ENCODE data around the gene COMT. TPM values are rescaled to one million over a fixed set of nuclear protein-coding genes. Genes with fewer than 3 reads are reported as not detected.

The COMT gene
- total and polyA plus RNA-seq, 9 of the 15 experiments (the other 6 are each of a cell fraction or from before 2014, with no cell fraction given), result 12.5 to 351 (median 155) TPM

DNA sequence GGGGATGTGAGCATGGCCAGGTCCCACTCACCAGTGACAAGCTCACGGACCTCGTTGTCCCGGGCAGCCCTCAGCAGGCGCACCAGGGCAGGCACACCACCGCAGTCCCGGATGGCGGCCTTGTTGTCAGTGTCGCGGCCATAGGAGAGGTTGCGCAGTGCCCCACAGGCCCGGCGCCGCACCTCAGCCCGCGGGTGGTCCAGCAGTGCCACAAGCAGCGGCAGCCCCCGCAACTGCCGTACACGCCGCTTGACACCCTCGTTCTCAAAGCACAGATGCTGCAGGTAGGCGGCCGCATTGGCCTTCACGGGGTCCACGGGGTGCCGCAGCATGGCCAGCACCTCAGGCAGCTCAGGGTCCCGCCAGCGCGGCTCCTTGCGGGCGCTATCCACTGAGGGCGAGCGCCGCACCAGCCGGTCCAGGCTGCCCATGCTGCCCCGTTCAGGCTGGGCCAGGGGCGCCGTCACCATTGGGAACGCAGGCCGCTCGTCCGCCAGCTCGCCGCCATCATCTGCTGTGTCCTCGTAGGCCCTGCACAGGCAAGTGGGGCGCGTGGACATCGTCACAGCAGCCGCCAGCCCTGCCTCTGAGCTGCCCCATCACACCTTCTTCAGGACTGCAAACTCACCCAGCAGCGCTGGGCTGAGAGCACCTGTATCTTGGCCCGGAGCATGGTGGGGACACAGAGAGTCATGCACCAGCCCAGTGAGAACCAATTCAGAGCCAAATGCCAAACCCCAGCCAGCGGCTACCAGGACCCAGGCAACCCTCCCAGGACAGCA lies 38.3 kb downstream of the COMT start (continued):
- TF ChIP-seq NFIC (IDR thresholded peaks at IDR 0.05), result no peak
- TF ChIP-seq MAFK (IDR thresholded peaks at IDR 0.05; ENCODE audit: low read length), result no peak
- no peak for TF ChIP-seq ZNF436 (CRISPR knock-in tag; IDR thresholded peaks at IDR 0.05)
- TF ChIP-seq PHF21A (IDR thresholded peaks at IDR 0.05; ENCODE audit: borderline replicate concordance, low read depth), result no peak
- TF ChIP-seq, protein P1, sequence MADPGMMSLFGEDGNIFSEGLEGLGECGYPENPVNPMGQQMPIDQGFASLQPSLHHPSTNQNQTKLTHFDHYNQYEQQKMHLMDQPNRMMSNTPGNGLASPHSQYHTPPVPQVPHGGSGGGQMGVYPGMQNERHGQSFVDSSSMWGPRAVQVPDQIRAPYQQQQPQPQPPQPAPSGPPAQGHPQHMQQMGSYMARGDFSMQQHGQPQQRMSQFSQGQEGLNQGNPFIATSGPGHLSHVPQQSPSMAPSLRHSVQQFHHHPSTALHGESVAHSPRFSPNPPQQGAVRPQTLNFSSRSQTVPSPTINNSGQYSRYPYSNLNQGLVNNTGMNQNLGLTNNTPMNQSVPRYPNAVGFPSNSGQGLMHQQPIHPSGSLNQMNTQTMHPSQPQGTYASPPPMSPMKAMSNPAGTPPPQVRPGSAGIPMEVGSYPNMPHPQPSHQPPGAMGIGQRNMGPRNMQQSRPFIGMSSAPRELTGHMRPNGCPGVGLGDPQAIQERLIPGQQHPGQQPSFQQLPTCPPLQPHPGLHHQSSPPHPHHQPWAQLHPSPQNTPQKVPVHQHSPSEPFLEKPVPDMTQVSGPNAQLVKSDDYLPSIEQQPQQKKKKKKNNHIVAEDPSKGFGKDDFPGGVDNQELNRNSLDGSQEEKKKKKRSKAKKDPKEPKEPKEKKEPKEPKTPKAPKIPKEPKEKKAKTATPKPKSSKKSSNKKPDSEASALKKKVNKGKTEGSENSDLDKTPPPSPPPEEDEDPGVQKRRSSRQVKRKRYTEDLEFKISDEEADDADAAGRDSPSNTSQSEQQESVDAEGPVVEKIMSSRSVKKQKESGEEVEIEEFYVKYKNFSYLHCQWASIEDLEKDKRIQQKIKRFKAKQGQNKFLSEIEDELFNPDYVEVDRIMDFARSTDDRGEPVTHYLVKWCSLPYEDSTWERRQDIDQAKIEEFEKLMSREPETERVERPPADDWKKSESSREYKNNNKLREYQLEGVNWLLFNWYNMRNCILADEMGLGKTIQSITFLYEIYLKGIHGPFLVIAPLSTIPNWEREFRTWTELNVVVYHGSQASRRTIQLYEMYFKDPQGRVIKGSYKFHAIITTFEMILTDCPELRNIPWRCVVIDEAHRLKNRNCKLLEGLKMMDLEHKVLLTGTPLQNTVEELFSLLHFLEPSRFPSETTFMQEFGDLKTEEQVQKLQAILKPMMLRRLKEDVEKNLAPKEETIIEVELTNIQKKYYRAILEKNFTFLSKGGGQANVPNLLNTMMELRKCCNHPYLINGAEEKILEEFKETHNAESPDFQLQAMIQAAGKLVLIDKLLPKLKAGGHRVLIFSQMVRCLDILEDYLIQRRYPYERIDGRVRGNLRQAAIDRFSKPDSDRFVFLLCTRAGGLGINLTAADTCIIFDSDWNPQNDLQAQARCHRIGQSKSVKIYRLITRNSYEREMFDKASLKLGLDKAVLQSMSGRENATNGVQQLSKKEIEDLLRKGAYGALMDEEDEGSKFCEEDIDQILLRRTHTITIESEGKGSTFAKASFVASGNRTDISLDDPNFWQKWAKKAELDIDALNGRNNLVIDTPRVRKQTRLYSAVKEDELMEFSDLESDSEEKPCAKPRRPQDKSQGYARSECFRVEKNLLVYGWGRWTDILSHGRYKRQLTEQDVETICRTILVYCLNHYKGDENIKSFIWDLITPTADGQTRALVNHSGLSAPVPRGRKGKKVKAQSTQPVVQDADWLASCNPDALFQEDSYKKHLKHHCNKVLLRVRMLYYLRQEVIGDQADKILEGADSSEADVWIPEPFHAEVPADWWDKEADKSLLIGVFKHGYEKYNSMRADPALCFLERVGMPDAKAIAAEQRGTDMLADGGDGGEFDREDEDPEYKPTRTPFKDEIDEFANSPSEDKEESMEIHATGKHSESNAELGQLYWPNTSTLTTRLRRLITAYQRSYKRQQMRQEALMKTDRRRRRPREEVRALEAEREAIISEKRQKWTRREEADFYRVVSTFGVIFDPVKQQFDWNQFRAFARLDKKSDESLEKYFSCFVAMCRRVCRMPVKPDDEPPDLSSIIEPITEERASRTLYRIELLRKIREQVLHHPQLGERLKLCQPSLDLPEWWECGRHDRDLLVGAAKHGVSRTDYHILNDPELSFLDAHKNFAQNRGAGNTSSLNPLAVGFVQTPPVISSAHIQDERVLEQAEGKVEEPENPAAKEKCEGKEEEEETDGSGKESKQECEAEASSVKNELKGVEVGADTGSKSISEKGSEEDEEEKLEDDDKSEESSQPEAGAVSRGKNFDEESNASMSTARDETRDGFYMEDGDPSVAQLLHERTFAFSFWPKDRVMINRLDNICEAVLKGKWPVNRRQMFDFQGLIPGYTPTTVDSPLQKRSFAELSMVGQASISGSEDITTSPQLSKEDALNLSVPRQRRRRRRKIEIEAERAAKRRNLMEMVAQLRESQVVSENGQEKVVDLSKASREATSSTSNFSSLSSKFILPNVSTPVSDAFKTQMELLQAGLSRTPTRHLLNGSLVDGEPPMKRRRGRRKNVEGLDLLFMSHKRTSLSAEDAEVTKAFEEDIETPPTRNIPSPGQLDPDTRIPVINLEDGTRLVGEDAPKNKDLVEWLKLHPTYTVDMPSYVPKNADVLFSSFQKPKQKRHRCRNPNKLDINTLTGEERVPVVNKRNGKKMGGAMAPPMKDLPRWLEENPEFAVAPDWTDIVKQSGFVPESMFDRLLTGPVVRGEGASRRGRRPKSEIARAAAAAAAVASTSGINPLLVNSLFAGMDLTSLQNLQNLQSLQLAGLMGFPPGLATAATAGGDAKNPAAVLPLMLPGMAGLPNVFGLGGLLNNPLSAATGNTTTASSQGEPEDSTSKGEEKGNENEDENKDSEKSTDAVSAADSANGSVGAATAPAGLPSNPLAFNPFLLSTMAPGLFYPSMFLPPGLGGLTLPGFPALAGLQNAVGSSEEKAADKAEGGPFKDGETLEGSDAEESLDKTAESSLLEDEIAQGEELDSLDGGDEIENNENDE (IDR thresholded peaks at IDR 0.05; ENCODE audit: low read depth, low read length), result no peak
- TF ChIP-seq RBFOX2 (IDR thresholded peaks at IDR 0.05; ENCODE audit: low read depth, low read length), result peak; percentile 33
- no peak for TF ChIP-seq SMAD4 (CRISPR knock-in tag; conservative IDR thresholded peaks at IDR 0.05)
- TF ChIP-seq, protein P2, sequence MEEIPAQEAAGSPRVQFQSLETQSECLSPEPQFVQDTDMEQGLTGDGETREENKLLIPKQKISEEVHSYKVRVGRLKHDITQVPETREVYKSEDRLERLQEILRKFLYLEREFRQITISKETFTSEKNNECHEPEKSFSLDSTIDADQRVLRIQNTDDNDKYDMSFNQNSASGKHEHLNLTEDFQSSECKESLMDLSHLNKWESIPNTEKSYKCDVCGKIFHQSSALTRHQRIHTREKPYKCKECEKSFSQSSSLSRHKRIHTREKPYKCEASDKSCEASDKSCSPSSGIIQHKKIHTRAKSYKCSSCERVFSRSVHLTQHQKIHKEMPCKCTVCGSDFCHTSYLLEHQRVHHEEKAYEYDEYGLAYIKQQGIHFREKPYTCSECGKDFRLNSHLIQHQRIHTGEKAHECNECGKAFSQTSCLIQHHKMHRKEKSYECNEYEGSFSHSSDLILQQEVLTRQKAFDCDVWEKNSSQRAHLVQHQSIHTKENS (CRISPR knock-in tag; IDR thresholded peaks at IDR 0.05), result no peak
- TF ChIP-seq SOX6 (IDR thresholded peaks at IDR 0.05), result no peak
- 0 out of 2 replicates have a peak, but pooled peaks have one; percentile 20 for TF ChIP-seq NR4A1 (CRISPR knock-in tag; IDR thresholded peaks at IDR 0.05)
- no peak for TF ChIP-seq NR4A1 (tag; IDR thresholded peaks at IDR 0.05)
